GM19455 (cell line): ENCODE results near the gene SLC7A9.
"Not testable (repeated sequence)": the region's sequence is repeated elsewhere in the genome, so short reads cannot be mapped to it uniquely, and the experiment has no call there.

Experiments used
- ATAC-seq: cut with Tn5 transposase; IDR thresholded peaks from one replicate; pipeline ENCODE4 v1.9.1; 2021; ENCODE audit not compliant: unreplicated experiment

Gene SLC7A9

GRCh38 chr19:32864318-32865007, 5.1 kb downstream of the SLC7A9 start:
- ATAC-seq: no peak

GRCh38 chr19:32863841-32864240, 5.7 kb downstream of the SLC7A9 start:
- no peak for ATAC-seq

DNA sequence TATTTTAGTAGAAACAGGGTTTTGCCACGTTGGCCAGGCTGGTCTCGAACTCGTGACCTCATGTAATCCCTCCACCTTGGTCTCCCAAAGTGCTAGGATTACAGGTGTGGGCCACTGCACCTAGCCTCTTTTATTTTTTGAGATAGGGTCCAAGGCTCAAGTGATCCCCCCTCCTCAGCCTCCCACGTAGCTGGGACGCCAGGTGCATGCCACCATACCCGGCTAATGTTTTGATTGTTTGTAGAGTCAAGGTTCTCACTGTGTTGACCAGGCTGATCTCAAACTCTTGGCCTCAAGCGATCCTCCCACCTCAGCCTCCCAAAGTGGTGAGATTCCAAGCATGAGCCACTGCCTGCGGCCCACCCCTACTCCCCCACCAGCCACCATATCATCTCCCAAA, 6.3 kb downstream of the SLC7A9 start:
- ATAC-seq: no peak

DNA sequence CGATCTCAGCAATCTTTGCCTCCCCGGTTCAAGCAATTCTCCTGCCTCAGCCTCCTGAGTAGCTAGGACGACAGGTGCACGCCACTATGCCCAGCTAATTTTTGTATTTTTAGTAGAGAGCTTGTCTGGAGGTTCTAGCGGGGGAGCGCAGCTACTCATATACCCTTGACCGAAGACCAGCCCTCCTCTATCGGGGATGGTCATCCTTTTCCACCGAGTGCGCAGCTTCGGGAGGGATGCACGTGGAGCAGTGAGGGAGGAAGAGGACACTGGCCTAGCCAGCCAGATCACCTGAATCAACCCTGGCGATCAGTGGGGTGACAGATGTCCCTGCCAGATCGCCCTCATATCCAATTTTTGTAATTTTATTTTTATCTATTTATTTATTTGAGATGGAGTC, 6.8 kb downstream of the SLC7A9 start:
- ATAC-seq: no peak

DNA sequence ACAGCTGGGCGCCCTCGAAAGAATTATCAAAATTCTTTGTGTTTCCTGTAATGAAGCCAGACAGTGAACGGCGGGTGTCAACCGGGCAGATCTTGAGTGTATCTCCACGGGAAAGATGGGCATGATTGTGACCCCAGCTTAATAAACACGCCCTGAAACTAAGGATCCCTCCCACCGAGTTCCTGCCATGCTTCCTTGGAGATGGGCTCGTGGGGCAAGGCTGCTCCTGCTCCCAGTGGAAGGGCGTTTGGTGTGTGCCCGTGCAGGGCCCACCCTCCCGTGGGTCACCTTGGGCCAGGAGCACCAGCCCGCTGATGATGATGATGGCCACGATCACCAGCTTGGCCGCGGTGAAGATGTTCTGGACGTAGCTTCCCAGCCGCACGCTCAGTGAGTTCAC, 7.4 kb downstream of the SLC7A9 start:
- ATAC-seq: no peak

- no peak for ATAC-seq
Observed at GRCh38 chr19:32861596-32861995, 8.0 kb downstream of the SLC7A9 start.

GRCh38 chr19:32859591-32859990, 10.0 kb downstream of the SLC7A9 start:
- ATAC-seq: no peak

- ATAC-seq: no peak
Observed at GRCh38 chr19:32858559-32858958, 11.0 kb downstream of the SLC7A9 start.

- no peak for ATAC-seq
Observed at GRCh38 chr19:32858155-32858554, 11.4 kb downstream of the SLC7A9 start.

DNA sequence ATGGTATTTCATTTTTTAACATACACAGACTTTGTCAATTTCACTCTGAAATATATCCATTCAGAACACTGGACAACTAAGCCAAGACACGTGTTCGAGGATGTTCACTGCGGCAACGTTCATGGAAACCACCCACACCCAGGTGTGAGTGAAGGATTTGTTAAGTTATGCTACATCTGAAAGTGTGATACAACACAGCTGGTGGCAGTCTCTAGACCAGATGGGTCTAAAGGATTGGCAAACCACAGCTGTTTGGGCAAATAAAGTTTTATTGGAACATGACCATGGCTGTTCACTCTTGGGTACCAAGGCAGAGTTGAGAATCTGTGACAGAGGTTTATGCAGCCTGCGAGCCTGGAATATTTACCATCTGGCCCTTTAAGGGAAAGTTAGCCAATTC, 12.0 kb downstream of the SLC7A9 start:
- ATAC-seq: no peak

- ATAC-seq: not testable (repeated sequence)
Observed at GRCh38 chr19:32856818-32857217, 12.7 kb downstream of the SLC7A9 start.

GRCh38 chr19:32852216-32852615, 17.4 kb downstream of the SLC7A9 start:
- no peak for ATAC-seq

DNA sequence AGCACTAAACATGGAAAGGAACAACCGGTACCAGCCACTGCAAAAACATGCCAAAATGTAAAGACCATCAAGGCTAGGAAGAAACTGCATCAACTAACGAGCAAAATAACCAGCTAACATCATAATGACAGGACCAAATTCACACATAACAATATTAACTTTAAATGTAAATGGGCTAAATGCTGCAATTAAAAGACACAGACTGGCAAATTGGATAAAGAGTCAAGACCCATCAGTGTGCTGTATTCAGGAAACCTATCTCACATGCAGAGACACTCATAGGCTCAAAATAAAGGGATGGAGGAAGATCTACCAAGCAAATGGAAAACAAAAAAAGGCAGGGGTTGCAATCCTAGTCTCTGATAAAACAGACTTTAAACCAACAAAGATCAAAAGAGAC, 21.5 kb downstream of the SLC7A9 start:
- ATAC-seq: not testable (repeated sequence)

DNA sequence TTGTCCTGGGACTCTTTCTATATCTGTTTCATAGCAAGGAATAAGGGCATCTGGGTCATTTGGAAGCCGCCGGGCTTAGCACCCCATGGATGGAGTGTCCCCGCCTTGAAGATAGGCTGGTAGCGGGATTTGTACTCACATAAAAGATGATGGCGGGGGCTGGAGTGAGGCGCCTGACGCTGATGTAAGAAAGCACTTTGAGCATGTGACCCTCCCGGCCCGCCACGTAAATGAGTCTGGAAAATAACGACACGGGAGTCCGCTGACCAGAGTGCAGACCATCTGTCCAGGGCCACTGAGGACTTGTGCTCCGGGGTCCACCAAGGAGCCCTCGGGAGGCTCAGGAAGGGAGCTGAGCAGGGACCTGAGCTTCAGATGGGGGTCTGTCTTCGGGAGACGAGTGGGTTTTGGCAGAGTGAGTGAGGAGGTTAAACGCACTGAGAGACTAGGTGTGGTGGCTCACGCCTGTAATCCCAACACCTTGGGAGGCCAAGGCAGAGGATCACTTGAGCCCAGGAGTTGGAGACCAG, 25.8 kb downstream of the SLC7A9 start:
- no peak for ATAC-seq

GRCh38 chr19:32842061-32842460, 27.5 kb downstream of the SLC7A9 start:
- ATAC-seq: no peak

GRCh38 chr19:32837531-32837930, 32.0 kb downstream of the SLC7A9 start:
- ATAC-seq: no peak

- not testable (repeated sequence) for ATAC-seq
Observed at GRCh38 chr19:32833388-32833787, 36.2 kb downstream of the SLC7A9 start.

DNA sequence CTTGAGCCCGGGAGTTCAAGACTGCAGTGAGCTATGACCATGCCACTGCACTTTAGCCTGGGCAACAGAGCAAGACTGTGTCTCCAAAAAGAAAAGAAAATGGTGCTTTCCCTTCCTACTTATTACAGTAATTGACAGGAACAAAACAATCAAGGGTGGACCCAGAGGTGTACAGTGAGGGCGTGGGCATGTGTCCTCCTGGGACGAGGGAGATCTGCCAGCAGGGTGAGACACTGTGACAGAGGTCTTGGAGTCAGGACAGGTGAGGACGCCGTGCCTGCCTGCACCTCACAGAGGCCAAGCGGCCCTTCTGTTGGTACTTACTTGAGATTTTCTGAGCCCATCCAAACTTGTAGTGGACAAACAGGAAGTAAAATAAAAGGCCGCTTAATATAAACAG, 36.7 kb downstream of the SLC7A9 start:
- ATAC-seq: not testable (repeated sequence)

- ATAC-seq: not testable (repeated sequence)
Observed at GRCh38 chr19:32832094-32832493, 37.5 kb downstream of the SLC7A9 start.

DNA sequence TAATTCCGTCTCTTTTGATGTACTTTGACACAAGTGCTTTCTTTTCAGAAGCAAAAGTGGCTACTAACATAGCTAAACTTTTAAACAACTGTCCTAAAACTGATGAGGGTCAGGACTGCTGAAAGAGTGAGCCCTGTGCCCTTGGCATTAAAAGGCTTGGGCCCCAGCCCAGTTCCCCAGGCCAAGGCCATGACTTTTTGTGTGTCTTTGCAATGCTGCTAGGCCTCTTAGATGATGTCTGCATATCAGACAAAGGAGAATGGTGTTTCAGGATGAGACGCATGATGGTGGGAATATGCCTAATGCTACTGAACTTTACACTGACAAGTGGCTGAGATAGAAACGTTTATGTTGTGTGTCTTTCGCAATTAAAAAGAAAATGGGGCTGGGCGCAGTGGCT, 38.0 kb downstream of the SLC7A9 start:
- ATAC-seq: no peak

DNA sequence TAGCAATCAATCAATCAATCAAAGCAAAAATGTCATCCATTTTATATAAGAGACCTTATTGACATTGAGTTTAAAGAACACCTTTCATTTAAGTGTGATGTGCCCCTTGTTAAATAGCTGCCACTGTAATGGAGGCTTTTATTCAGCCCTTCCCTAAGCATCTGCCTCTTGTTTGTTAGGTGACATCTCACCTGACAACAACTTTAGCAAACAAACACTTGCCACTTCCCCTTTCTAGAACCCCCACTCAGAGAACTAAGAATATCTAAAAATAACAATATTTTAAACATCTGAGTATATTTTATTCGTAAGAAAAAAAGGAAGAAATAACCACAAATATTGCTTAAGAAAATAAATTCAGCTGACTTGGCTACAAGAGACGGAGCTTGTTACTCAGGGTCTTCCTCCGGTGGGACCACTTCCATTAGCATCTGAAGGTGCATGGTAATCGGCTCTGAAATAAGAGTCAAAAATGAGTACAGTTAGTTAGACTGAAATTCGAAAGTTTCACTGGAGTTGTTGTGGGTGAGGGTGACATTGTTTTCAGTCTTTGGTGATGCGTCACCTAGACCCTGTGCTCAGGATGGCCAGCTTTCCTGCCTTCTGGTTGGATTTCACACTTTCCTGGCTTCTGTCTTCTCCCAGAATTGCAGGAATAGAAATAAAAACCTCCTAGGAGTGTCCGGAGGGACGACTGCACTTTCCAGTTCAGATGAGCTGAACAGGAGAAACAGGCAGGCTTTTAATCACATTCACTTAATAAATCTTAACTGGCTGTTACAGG, 39.1 kb downstream of the SLC7A9 start:
- ATAC-seq: no peak

- no peak for ATAC-seq
Observed at GRCh38 chr19:32829345-32829896, 40.1 kb downstream of the SLC7A9 start.
